ENCODE data around the gene MALRD1.

The MALRD1 gene

DNA sequence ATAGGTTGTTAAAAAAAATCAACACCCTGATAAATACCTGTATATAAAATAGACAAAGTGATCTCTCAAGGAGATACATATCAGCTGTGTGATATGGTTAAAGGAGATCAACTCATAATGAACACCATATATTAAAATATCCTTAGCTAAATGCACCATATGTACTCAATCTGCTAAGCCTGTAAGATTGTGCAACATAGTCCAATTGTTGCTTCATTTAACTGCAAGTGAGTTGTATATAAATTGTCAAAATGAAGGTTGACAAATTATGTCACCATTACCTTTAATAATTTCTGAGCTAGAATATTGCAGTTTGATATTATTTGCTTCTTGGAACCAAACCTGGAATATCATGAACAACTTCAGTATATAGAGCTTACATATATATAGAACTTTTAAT is 283.7 kb downstream of the MALRD1 start:
- no peak overlapping the region for H3K4me3 ChIP-seq (ENCODE audit: control insufficient read depth, low read depth, low read length)
- DNase-seq (ENCODE audit: low read depth) = peak; percentile 5
- TF ChIP-seq, protein P1, sequence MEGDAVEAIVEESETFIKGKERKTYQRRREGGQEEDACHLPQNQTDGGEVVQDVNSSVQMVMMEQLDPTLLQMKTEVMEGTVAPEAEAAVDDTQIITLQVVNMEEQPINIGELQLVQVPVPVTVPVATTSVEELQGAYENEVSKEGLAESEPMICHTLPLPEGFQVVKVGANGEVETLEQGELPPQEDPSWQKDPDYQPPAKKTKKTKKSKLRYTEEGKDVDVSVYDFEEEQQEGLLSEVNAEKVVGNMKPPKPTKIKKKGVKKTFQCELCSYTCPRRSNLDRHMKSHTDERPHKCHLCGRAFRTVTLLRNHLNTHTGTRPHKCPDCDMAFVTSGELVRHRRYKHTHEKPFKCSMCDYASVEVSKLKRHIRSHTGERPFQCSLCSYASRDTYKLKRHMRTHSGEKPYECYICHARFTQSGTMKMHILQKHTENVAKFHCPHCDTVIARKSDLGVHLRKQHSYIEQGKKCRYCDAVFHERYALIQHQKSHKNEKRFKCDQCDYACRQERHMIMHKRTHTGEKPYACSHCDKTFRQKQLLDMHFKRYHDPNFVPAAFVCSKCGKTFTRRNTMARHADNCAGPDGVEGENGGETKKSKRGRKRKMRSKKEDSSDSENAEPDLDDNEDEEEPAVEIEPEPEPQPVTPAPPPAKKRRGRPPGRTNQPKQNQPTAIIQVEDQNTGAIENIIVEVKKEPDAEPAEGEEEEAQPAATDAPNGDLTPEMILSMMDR (conservative IDR thresholded peaks at IDR 0.05; ENCODE audit: control insufficient read depth, insufficient read depth, low read depth, low read length) = no peak

DNA sequence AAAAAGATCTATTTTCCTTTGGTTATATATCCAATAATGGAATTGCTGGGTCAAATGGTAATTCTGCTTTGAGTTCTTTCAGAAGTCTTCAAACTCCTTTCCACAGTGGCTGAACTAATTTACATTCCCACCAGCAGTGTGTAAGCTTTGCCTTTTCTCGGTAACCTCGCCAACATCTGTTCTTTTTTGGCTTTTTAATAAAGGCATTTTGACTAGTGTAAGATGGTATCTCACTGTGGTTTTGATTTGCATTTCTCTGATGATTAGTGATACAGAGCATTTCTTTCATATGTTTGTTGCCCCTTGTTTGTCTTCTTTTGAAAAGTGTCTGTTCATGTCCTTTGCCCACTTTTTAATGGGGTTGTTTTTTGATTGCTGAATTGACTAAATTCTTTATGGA is 285.0 kb downstream of the MALRD1 start:
- TF ChIP-seq, protein P1 (conservative IDR thresholded peaks at IDR 0.05; ENCODE audit: control insufficient read depth, insufficient read depth, low read depth, low read length) = no peak
- no peak overlapping the region for H3K4me3 ChIP-seq (ENCODE audit: control insufficient read depth, low read depth, low read length)
- no peak for DNase-seq (ENCODE audit: low read depth)

DNA sequence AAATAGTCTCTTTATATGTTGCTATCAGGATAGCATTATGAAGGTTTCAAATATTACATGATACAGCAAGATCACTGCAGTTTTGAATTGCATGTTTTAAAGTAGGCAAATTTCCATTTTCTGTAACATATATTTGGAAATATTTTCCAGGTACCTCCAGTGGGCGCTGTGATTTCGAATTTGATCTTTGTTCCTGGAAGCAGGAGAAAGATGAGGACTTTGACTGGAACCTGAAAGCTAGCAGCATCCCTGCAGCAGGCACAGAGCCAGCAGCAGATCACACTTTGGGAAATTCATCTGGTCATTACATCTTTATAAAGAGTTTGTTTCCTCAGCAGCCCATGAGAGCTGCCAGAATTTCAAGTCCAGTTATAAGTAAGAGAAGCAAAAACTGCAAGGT is 299.0 kb downstream of the MALRD1 start:
- no peak overlapping the region for H3K4me3 ChIP-seq (ENCODE audit: control insufficient read depth, low read depth, low read length)
- TF ChIP-seq, protein P1 (conservative IDR thresholded peaks at IDR 0.05; ENCODE audit: control insufficient read depth, insufficient read depth, low read depth, low read length) = peak; percentile 31
- peak; percentile 1 for DNase-seq (ENCODE audit: low read depth)

DNA sequence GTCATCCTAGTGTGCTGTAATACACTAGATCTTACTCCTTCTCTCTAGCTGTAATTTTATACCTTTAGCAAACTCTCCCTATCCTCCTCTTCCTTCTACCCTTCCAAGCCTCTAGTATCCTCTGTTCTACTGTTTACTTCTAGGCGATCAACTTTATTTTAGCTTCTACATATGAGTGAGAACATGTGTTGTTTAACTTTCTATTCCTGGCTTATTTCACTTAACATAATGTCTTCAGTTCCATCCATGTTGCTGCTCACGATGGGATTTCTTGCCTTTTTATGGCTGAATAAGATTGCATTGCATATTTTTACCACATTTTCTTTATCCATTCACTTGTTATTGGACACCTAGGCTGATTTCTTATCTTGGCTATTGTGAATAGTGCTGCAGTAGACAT is 318.6 kb downstream of the MALRD1 start:
- TF ChIP-seq, protein P1 (conservative IDR thresholded peaks at IDR 0.05; ENCODE audit: control insufficient read depth, insufficient read depth, low read depth, low read length) = no peak
- no peak overlapping the region for H3K4me3 ChIP-seq (ENCODE audit: control insufficient read depth, low read depth, low read length)
- DNase-seq (ENCODE audit: low read depth) = no peak

DNA sequence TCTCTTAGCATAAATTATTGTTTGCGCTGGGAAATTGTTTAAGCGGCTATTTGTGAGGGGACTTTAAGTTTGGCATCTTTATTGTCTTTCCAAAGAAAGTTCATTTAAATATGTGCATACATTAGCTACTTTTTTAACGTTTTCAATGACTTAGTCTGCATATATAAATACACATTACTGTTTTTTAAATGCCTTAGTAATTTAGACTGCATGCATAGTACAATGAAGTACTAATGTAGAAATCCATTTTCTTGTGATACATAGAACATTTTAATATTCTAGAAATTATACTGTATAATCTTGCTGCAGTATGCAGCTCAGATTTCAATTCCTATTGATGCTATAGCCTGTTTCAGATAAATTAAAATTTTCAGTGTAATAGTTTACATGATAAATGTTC is 325.4 kb downstream of the MALRD1 start:
- no peak for DNase-seq (ENCODE audit: low read depth)
- H3K4me3 ChIP-seq (ENCODE audit: control insufficient read depth, low read depth, low read length) = no peak overlapping the region
- TF ChIP-seq, protein P1 (conservative IDR thresholded peaks at IDR 0.05; ENCODE audit: control insufficient read depth, insufficient read depth, low read depth, low read length) = no peak

DNA sequence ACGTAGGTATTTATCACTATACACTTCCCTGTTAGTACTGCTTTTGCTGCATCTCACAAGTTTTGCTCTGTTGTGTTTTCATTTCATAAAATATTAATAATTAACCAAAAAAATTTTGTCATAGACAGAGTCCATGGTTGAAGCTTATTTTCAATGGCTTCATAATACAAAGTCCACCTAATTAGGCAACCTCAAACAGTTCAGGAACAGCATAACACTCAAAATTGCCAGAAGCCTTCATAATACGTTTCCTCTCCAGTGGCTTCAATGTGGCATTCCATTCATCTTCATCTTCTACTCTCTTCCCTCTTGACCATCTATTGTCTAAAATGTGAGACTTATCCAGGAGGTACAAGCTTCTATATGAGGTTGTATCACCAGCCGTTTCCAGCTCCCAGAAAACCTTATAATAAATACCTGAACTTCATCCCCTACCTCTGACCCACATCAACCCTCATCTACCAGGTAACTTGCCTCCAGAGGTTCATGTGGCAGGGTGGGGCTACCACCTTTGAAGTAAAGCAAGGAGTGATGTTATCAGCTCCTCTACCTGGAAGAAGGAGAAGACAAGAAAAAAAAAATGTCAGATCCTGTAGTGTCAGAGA is 337.3 kb downstream of the MALRD1 start:
- no peak overlapping the region for H3K4me3 ChIP-seq (ENCODE audit: control insufficient read depth, low read depth, low read length)
- TF ChIP-seq, protein P1 (conservative IDR thresholded peaks at IDR 0.05; ENCODE audit: control insufficient read depth, insufficient read depth, low read depth, low read length) = no peak
- DNase-seq (ENCODE audit: low read depth) = no peak

DNA sequence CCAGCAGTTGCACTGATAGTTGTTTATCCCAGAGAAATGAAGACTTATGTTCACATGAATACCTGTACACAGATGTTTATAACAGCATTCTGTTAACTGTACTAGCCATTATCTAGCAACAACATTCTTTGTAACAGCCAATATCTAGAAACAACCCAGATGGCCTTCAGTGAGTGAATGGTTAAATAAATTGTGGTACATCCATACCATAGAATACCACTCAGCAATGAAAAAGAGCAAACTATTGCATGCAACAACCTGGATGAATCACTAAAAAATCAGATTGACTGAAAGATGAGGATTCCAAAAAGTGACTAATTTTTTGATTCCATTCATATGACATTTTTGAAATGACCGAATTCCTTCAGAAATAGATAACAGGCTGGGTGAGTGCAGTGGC is 360.3 kb downstream of the MALRD1 start:
- DNase-seq (ENCODE audit: low read depth) = no peak
- H3K4me3 ChIP-seq (ENCODE audit: control insufficient read depth, low read depth, low read length) = no peak overlapping the region
- TF ChIP-seq, protein P1 (conservative IDR thresholded peaks at IDR 0.05; ENCODE audit: control insufficient read depth, insufficient read depth, low read depth, low read length) = no peak
